ENCODE measurements around the gene ASAP2.

ASAP2 gene

DNA sequence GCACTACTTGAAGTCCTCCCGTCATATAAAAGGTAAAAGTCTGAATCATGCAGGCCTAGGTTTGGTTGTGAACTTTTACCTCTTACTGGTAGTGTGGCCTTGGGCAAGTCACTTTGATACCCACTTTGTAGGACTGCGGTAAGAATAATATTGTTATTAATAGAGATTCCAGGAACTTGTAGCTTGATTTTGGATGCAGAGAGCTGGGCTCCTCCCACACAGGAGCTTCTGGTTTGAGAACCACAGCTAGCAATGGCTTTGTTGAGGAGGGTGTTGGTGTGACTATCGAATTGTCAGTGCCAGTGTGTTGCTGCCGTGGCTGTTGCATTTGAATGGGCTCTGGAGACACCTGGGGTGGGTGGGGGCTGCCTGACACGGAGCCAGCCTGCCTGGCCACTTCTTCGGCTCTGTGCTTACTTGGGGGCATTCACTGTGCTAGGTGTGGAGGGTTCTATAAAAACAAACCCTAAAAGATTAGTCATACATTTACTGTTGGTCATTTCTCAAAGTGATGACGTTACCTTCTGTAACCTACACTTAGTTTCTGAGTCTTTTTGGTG lies 38.5 kb downstream of the ASAP2 start:
- TF ChIP-seq, protein P1, sequence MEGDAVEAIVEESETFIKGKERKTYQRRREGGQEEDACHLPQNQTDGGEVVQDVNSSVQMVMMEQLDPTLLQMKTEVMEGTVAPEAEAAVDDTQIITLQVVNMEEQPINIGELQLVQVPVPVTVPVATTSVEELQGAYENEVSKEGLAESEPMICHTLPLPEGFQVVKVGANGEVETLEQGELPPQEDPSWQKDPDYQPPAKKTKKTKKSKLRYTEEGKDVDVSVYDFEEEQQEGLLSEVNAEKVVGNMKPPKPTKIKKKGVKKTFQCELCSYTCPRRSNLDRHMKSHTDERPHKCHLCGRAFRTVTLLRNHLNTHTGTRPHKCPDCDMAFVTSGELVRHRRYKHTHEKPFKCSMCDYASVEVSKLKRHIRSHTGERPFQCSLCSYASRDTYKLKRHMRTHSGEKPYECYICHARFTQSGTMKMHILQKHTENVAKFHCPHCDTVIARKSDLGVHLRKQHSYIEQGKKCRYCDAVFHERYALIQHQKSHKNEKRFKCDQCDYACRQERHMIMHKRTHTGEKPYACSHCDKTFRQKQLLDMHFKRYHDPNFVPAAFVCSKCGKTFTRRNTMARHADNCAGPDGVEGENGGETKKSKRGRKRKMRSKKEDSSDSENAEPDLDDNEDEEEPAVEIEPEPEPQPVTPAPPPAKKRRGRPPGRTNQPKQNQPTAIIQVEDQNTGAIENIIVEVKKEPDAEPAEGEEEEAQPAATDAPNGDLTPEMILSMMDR (IDR thresholded peaks at IDR 0.05) = no peak

DNA sequence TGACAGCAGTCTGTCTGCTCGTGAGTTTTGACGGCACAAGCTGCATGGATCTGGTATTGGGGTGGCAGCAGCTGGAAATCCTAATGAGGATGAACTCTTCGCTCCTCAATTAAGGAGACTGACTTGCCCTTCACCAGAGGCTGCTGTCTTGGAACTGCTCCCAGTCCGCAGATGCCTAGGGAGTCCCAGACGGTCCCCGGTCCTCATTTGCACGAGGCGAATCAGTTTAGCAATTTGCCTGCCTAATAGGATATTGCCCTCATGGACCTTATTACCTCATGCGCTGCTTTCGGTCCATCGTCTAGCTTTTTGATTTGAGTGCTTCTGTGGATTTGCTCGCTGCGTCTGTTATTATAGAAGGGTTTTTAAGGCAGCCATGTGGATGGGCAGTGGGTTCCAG lies 40.6 kb downstream of the ASAP2 start:
- TF ChIP-seq, protein P1 (IDR thresholded peaks at IDR 0.05) = no peak

DNA sequence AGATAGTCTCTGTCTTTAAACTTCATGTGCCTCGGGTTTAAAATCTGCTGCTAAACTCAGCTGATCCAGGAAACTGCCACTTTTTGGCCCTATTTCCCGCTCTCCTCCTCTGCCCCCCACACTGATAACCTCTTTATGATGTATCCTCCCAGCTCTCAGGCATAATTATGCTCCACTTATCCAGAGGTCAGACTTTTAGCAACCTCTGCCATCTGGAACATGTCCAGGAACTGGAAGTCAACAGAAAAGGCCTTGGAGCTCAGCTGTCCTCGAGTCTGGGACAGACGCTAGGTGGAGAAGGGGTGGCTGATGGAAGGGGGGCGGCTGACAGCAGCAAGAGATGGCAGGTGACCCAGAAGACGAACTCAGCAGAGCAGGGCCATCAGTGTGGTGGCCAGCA lies 41.2 kb downstream of the ASAP2 start:
- TF ChIP-seq, protein P1 (IDR thresholded peaks at IDR 0.05) = no peak

DNA sequence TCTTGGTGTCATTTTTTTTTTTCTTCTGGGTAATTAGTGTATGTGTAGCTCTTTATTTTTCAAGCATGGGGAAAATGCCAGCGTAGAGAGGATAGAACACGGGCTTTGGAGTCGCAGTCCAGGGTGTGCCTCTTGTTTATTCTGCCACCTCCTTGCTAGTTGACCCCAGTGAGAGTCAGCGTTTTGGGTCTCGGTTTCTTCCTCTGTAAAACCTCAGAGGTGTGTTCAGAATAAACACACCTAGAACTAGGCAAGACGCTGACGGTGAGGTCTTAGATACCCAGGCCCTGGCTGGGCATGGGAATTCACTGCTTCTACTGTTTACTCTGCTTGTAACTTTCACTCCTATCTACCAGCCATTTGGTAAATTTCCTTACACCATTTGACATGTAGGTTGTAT lies 41.8 kb downstream of the ASAP2 start:
- TF ChIP-seq, protein P1 (IDR thresholded peaks at IDR 0.05) = no peak

DNA sequence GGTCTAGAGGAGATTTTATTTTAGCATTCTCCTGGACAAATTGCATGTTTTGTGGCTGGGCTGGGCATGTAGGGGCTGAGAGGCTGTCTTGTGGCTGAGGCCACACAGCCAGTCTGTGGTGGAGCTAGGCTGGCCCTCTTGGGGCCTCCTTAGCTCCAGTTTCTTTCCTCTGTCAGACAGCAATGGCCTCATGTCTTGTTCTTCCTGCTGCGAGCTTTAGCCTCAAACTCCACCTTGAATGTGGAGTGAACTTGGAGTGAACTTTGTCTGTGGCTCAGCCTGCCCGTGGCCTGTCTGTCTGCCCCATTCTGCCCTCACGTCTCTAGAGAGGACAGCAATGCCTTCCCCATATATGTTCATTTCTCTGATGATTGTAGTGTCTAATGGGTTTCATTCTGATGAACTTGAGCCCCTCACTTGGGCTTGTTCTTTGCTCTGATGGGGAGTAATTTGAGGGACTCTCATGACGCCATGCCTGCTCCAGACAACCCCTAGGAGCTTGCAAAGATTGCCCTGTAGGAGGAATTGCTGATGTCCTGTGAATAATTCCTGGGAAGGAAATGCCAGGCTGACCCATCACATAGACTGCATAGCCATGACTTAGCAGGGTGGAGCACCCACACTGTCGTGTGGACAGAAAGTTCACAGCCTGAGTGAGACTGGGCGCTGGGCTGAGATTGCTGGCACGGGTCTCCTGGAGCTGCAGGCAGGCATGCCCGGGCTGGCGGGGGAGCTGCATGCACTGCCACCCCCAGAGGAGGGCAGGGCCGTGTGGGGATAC lies 42.6 kb downstream of the ASAP2 start:
- TF ChIP-seq, protein P1 (IDR thresholded peaks at IDR 0.05) = no peak

DNA sequence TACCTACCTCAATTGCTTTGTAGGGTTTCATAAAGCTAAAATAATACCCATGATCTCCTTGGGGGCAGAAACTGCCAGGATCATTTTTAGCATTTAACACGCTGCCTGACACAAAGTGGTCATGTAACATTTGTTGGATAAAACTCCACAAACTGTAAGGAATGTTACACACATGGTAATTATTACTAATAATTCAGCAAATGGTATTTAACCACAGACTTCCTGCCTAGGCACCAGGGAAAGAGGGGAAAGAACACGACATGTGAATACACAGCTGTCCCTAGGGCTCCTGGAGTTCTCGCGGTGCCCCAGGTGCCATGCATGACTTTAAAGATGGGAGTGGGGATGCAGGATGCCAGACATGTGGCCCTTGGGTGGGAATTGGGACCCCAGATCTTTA lies 43.5 kb downstream of the ASAP2 start:
- TF ChIP-seq, protein P1 (IDR thresholded peaks at IDR 0.05) = no peak

DNA sequence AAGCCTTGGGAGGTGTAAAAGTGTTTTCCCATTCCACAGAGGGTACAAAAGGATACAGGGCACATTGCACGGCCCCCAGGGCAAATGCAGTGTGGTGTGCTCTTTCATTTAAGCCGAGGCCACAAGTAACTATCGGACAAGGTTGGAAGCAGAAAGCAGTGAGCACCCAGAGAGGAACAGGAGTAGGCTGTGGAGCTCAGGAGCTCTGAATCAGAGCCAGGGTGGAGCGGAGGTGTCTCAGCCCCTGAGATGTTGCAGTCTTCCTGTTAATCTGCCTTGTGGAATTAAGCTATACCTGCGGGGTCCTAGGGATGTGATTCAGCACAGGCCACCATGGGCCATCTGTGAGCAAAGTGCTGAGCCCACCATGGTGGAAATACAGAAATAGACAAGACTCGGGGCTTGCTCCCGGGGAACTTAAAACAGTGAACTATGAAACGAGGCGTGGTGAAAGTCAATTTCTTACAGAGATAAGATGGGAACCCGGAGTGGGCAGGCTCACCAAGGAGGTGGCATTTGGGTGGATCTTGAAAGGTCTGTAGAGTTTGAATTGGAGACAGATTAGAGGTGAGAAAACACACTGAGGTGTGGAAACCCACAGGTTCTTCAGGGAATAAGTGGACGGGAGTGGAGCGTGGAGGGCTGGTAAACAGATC lies 44.0 kb downstream of the ASAP2 start:
- TF ChIP-seq, protein P1 (IDR thresholded peaks at IDR 0.05) = no peak
